IMR-90 (cell line): Measurements from ENCODE around the gene UBASH3B. TPM values are rescaled to one million over a fixed set of nuclear protein-coding genes. Genes with fewer than 3 reads are reported as not detected.

Source experiments
- ATAC-seq: fragments of 200-7000 bp; cut with Tn5 transposase; 2 replicates; pipeline ENCODE4 v1.9.1; 2020; ENCODE audit warnings: low read depth, mild to moderate bottlenecking, moderate library complexity
- BruUV-seq: library from RNA; stranded (reverse); fragments of 400-500 nt; replicated peaks from 2 replicates; lab custom pipeline; 2021; lab: Mats Ljungman, UMichigan
- CTCF ChIA-PET: fragments of 300-600 bp; formaldehyde crosslinking; extraction: SDS; loops from one replicate; lab custom pipeline; 2021; ENCODE audit warnings: antibody characterized with exemption; lab: Yijun Ruan, JAX
- POLR2A ChIA-PET: fragments of 300-600 bp; sonication (Branson Sonifier 250); formaldehyde crosslinking; loops from one replicate; lab custom pipeline; 2022; ENCODE audit warnings: antibody characterized with exemption; ENCODE audit not compliant: unreplicated experiment; lab: Charles Lee
- DNase-seq: peaks from one replicate; pipeline ENCODE4 v3.0.0; 2013
- H2AFZ ChIP-seq: replicated peaks from 2 replicates; pipeline ENCODE3; 2013; ENCODE audit warnings: low read length, mild to moderate bottlenecking; ENCODE audit not compliant: poor library complexity
- H2AK5ac ChIP-seq: 2 replicates; pipeline ENCODE4 v1.6.1; 2013; ENCODE audit warnings: low read depth, low read length, inconsistent platforms
- H2AK9ac ChIP-seq: replicated peaks from 2 replicates; pipeline ENCODE3; 2013; ENCODE audit warnings: mild to moderate bottlenecking, low read depth, low read length, moderate library complexity; ENCODE audit not compliant: poor library complexity
- H2BK120ac ChIP-seq: 2 replicates; pipeline ENCODE4 v1.6.1; 2013; ENCODE audit warnings: low read depth, low read length, inconsistent platforms
- H2BK15ac ChIP-seq: 3 replicates; pipeline ENCODE4 v1.6.1; 2013; ENCODE audit warnings: low read depth, low read length, inconsistent platforms
- H2BK20ac ChIP-seq: 2 replicates; pipeline ENCODE4 v1.6.1; 2013; ENCODE audit warnings: low read depth, mild to moderate bottlenecking, inconsistent platforms, low read length, moderate library complexity
- H2BK5ac ChIP-seq: 2 replicates; pipeline ENCODE4 v1.6.1; 2013; ENCODE audit warnings: mild to moderate bottlenecking, low read depth, low read length, inconsistent platforms; ENCODE audit not compliant: poor library complexity, severe bottlenecking
- H3K14ac ChIP-seq: replicated peaks from 2 replicates; pipeline ENCODE4 v1.6.1; 2013; ENCODE audit warnings: low read depth, low read length, inconsistent platforms
- H3K18ac ChIP-seq: 2 replicates; pipeline ENCODE4 v1.6.1; 2013; ENCODE audit warnings: low read depth, low read length, control low read depth
- H3K23ac ChIP-seq: 2 replicates; pipeline ENCODE4 v1.6.1; 2013; ENCODE audit warnings: low read depth, low read length, inconsistent platforms
- H3K27ac ChIP-seq: 2 replicates; pipeline ENCODE4 v1.5.1; 2013; ENCODE audit warnings: mild to moderate bottlenecking, control low read depth, low read length; ENCODE audit not compliant: insufficient read depth
- H3K27me3 ChIP-seq: 2 replicates; pipeline ENCODE4 v1.6.1; 2013; ENCODE audit warnings: low read length; ENCODE audit not compliant: control insufficient read depth, insufficient read depth
- H3K36me3 ChIP-seq: 2 replicates; pipeline ENCODE4 v1.6.1; 2013; ENCODE audit warnings: low read length, mixed read lengths; ENCODE audit not compliant: control insufficient read depth, insufficient read depth
- H3K4ac ChIP-seq: 2 replicates; pipeline ENCODE4 v1.6.1; 2013; ENCODE audit warnings: low read depth, low read length, inconsistent platforms
- H3K4me1 ChIP-seq: 2 replicates; pipeline ENCODE4 v1.6.1; 2013; ENCODE audit warnings: low read length, mixed read lengths; ENCODE audit not compliant: control insufficient read depth, insufficient read depth
- H3K4me2 ChIP-seq: 2 replicates; pipeline ENCODE4 v1.6.1; 2013; ENCODE audit warnings: low read depth, mild to moderate bottlenecking, control low read depth, low read length, moderate library complexity
- H3K4me3 ChIP-seq: 2 replicates; pipeline ENCODE4 v1.5.1; 2013; ENCODE audit warnings: low read depth, mild to moderate bottlenecking, control low read depth, low read length, moderate library complexity; ENCODE audit not compliant: insufficient read depth
- H3K56ac ChIP-seq: 2 replicates; pipeline ENCODE4 v1.6.1; 2013; ENCODE audit warnings: low read length, inconsistent platforms; ENCODE audit not compliant: insufficient read depth; ENCODE audit errors: extremely low read depth
- H3K79me1 ChIP-seq, 2 experiments: 2 replicates each; pipeline ENCODE4 v1.6.1; 2013; ENCODE audit warnings: low read length in 2 of 2, inconsistent platforms in 1 of 2, low read depth in 1 of 2
- H3K9ac ChIP-seq: 2 replicates; pipeline ENCODE4 v1.6.1; 2013; ENCODE audit warnings: low read depth, low read length, control low read depth
- H3K9me1 ChIP-seq: 2 replicates; pipeline ENCODE4 v1.6.1; 2013; ENCODE audit warnings: low read length, inconsistent platforms; ENCODE audit not compliant: insufficient read depth
- H3K9me3 ChIP-seq: 2 replicates; pipeline ENCODE4 v1.6.1; 2013; ENCODE audit warnings: low read length; ENCODE audit not compliant: control insufficient read depth, insufficient read depth
- H4K20me1 ChIP-seq: 2 replicates; pipeline ENCODE4 v1.6.1; 2013; ENCODE audit warnings: low read length, inconsistent platforms; ENCODE audit not compliant: insufficient read depth
- H4K5ac ChIP-seq: 2 replicates; pipeline ENCODE4 v1.6.1; 2013; ENCODE audit warnings: mild to moderate bottlenecking, low read depth, low read length, control low read depth
- H4K8ac ChIP-seq, 2 experiments: 2 replicates each; pipeline ENCODE4 v1.6.1; 2013; ENCODE audit warnings: low read depth in 2 of 2, low read length in 2 of 2, control low read depth in 1 of 2, inconsistent platforms in 1 of 2
- H4K91ac ChIP-seq: 2 replicates; pipeline ENCODE4 v1.6.1; 2013; ENCODE audit warnings: low read depth, low read length, inconsistent platforms; ENCODE audit not compliant: insufficient read depth
- CEBPB ChIP-seq: IDR thresholded peaks from 2 replicates; pipeline ENCODE4 v1.6.1; 2012; ENCODE audit warnings: low read depth, low read length, improper control_type of control experiment
- FOS ChIP-seq: fragments of 150-350 bp; IDR thresholded peaks from 2 replicates; pipeline ENCODE4 v1.6.1; 2016; ENCODE audit warnings: low read depth, low read length
- MAZ ChIP-seq: IDR thresholded peaks from 2 replicates; pipeline ENCODE4 v1.6.1; 2012; ENCODE audit warnings: low read depth, mild to moderate bottlenecking, low read length, improper control_type of control experiment, moderate library complexity, borderline replicate concordance
- MXI1 ChIP-seq: IDR thresholded peaks from 2 replicates; pipeline ENCODE4 v1.6.1; 2012; ENCODE audit warnings: low read depth, mild to moderate bottlenecking, low read length, moderate library complexity, borderline replicate concordance
- NFE2L2 ChIP-seq: fragments of 150-350 bp; IDR thresholded peaks from 2 replicates; pipeline ENCODE4 v1.6.1; 2016; ENCODE audit warnings: low read depth, mild to moderate bottlenecking, low read length
- RAD21 ChIP-seq: IDR thresholded peaks from 2 replicates; pipeline ENCODE4 v1.6.1; 2012; ENCODE audit warnings: low read length, improper control_type of control experiment
- RCOR1 ChIP-seq: IDR thresholded peaks from 2 replicates; pipeline ENCODE4 v1.6.1; 2012; ENCODE audit warnings: mild to moderate bottlenecking, low read length, improper control_type of control experiment; ENCODE audit not compliant: insufficient replicate concordance
- RFX5 ChIP-seq: IDR thresholded peaks from 2 replicates; pipeline ENCODE4 v1.8.0; 2012; ENCODE audit warnings: low read depth, mild to moderate bottlenecking, low read length, moderate library complexity
- SMC3 ChIP-seq: fragments of 150-350 bp; IDR thresholded peaks from 2 replicates; pipeline ENCODE4 v1.6.1; 2016; ENCODE audit warnings: low read depth, mild to moderate bottlenecking, antibody characterized with exemption, low read length, moderate library complexity
- WGBS, 2 experiments: methylation state at CpG; one replicate each; pipeline versions ENCODE4 v1.1.5 to v1.1.7; 2013; ENCODE audit warnings: missing lambda C conversion rate in 2 of 2; ENCODE audit not compliant: insufficient read length in 1 of 2; ENCODE audit errors: extremely low coverage in 2 of 2; 5-methylcytosine and 5-hydroxymethylcytosine counted together
- dilution Hi-C: fragments of 300-500 bp; cut with HindIII; formaldehyde crosslinking; loops from one replicate; pipeline ENCODE4 v1.14.3; 2018; ENCODE audit warnings: low sequenced_read_pairs; ENCODE audit not compliant: unreplicated experiment
- in situ Hi-C: fragments of 300-500 bp; cut with MboI; formaldehyde crosslinking; loops from 3 replicates; pipeline ENCODE4 v1.14.3; 2019; ENCODE audit warnings: low sequenced_read_pairs, inconsistent platforms, mixed read lengths
- intact Hi-C: fragments of 100-400 bp; cut with micrococcal nuclease; formaldehyde crosslinking; loops from 2 replicates; pipeline ENCODE4 v1.10.0; 2022
- polyA plus RNA-seq, 3 experiments: library from polyadenylated mRNA; depleted of rRNA; stranded (reverse); fragments of >200 nt; gene quantifications; 2 replicates each; pipeline ENCODE4 v1.2.3, GENCODE V29; 2012; ENCODE audit warnings: low replicate concordance in 1 of 3
- total RNA-seq: library from RNA; depleted of rRNA; stranded (reverse); fragments of >200 nt; gene quantifications from 2 replicates; pipeline ENCODE4 v1.2.3, GENCODE V29; 2012
- TF ChIP-seq, protein P1 (sequence below): fragments of 150-350 bp; IDR thresholded peaks from 2 replicates; pipeline ENCODE4 v1.6.1; 2016; ENCODE audit warnings: low read depth, mild to moderate bottlenecking, low read length, moderate library complexity, borderline replicate concordance

UBASH3B gene
- total and polyA plus RNA-seq, 2 of the 4 experiments (the other 2 are of a cell fraction) = 27.2 to 48.0 TPM

DNA sequence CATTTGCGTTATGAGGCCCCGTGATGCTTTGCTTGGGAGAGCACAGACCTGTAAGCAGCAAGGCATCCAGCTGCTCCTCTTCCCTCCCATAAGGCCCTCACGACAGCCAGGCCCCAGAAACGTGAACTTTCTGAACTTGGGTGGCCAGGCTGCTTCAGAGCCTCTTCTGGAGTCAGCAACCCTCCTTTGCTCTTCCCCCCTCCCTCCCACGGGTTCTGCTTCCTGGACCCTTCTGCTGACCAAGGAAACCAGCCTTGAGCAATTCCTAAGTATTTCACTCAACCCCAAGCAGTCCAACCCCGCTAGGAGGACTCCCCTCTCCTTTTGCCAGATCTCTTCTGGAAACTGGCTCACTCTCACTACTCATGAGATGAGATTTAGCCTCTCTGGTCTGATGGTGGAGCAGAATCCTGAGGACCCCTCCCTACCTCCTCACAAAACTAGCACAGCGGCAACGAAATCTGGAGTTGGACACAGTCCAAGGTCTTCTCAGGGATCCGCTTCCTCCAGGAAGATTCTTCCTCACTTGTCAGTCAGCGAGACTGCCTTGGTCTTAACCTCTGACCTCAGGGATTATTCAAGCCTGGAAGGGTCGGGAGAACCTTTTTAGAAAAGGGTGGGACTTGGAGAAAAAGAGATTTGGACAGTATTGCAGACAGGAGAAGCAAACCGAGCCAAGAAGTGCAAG is 86.2 kb downstream of the UBASH3B start (continued):
- TF ChIP-seq RCOR1 = no peak

DNA sequence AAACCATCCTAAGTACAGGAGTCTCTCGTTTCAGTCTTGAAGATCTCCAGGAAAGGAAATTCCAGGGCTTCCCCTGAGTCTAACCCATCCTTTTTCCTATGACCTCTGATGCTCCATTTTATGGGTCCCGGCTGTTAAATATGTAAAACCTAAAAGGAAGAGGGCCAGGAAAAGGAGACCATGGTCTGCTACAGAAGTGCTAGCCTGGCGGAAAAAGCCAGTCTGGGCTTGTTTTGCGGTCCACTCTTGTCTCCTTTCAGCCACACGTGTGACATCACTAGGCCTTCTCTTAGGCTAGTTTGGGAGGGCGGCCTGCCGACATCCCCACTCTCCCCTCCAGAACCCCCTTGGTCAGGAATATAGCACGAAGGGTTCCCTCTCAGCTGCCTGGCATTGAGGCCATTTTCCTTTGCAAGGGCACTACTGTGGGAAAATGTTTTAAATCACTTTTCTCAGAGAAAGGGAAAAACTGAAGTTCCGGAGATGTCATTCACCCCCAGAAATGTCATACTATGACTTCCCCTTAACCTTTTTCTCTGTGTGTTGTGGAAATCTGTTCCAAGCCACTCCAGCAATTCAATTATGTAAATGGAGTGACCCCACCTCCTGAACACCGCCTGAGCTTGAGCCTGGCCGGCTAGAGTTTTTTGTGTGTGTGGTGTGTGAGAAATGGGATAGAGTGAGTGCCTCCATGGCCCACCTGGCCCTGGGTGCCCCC is 86.9 kb downstream of the UBASH3B start:
- Histone ChIP-seq H4K8ac (no peak overlapping the region; a peak in 1 of 4 replicates), H3K9me1 (peaks cover 37% of the 10 kb centered on the region), H3K9ac (no peak overlapping the region), H4K20me1 (peaks cover 16% of the 10 kb centered on the region), H3K56ac (no peak overlapping the region), H3K36me3 (no peaks in the 10 kb centered on the region), H3K4me1 (peaks cover 27% of the 10 kb centered on the region), H3K4me2 (no peak overlapping the region), H2BK5ac (no peak overlapping the region), H2BK15ac (no peak overlapping the region), H4K91ac (no peak overlapping the region), H2AK9ac (no peak overlapping the region), H3K79me1 (peaks cover 52 to 84% of the 10 kb centered on the region in 2 experiments), H3K27ac (no peak overlapping the region), H2BK20ac (no peak overlapping the region), H2AFZ (no peak overlapping the region), H3K27me3 (no peaks in the 10 kb centered on the region), H2AK5ac (peak overlapping the region; percentile 7; the same call in 1 of the 2 replicates), H3K4me3 (no peak overlapping the region), H4K5ac (no peak overlapping the region), H3K4ac (peak overlapping the region; percentile 73; the same call in 1 of the 2 replicates), H3K18ac (no peak overlapping the region), H3K14ac (peak overlapping the region; percentile 68; the same call in 1 of the 2 replicates), H3K9me3 (no peaks in the 10 kb centered on the region), H3K23ac (no peak overlapping the region), H2BK120ac (no peak overlapping the region)
- ATAC-seq = no peak
- BruUV-seq = no TSS peak
- ChIA-PET CTCF (no interaction called here), POLR2A (no interaction called here)
- intact Hi-C loops = no loop called here
- dilution Hi-C loops = no loop called here
- TF ChIP-seq RFX5 = no peak
- TF ChIP-seq MXI1 = no peak
- TF ChIP-seq CEBPB = no peak
- TF ChIP-seq, protein P1, sequence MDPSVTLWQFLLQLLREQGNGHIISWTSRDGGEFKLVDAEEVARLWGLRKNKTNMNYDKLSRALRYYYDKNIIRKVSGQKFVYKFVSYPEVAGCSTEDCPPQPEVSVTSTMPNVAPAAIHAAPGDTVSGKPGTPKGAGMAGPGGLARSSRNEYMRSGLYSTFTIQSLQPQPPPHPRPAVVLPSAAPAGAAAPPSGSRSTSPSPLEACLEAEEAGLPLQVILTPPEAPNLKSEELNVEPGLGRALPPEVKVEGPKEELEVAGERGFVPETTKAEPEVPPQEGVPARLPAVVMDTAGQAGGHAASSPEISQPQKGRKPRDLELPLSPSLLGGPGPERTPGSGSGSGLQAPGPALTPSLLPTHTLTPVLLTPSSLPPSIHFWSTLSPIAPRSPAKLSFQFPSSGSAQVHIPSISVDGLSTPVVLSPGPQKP = no peak
- TF ChIP-seq NFE2L2 = no peak
- no peak for TF ChIP-seq FOS
- TF ChIP-seq MAZ = no peak
- TF ChIP-seq SMC3 = no peak
- TF ChIP-seq RAD21 = no peak
- 100% methylated on average over 1 of the region's 11 CpGs; no CpG with 5 or more reads in 1 of the 2 experiments for WGBS, 2 experiments
- in situ Hi-C loops = no loop called here
- no peak for DNase-seq
